ENCODE results near the gene U2AF2. TPM values are rescaled to one million over a fixed set of nuclear protein-coding genes. Genes with fewer than 3 reads are reported as not detected.

Gene U2AF2
- total and polyA plus RNA-seq, 12 donors = 58.9 to 243 (median 117) TPM

DNA sequence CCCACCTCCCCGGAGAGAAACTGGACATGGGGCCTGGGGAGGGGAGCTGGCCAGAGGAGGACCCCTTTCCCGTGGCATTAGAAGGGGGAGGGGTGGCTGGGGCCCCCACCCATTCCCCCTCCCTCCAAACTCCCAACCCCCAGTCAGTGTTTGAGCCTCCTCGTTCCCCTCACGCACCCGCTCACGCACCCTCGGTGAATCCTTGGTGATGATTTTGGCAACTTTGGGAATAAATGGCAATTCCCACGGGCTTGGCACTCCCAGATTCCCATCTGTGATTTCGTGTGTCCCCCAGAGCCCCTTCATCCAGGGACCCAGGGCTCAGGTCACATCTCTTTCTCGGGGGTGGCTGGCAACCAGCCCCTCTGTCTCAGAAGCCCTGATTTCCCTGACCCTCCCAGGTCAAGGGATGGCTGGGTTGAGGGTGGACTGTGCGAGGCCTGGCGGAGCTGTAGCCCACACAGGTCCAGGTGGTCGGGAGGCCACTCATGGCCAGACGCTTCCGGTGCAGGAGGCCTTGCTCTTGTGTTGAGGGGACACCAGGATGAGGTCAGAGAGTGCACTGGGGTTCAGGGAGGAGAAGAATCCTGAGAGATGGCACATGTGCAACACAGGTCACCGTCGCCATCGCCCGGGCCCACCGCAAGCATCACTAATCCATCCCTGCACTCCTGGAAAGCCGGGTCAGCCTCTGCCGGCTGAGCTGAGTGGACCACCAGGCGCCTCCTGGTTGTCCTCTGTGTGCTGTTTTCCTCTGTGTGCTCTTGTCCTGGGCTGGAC lies 40.9 kb downstream of the U2AF2 start:
- Histone ChIP-seq H3K9me3 (replicated peaks in 1 of 3) (no peaks in the 10 kb centered on the region), H3K27me3 (no peaks in the 10 kb centered on the region), H3K27ac (no peak overlapping the region), H3K36me3 (replicated peaks in 1 of 2) (peaks cover 0 to 80% of the 10 kb centered on the region in 2 donors), H3K4me1 (replicated peaks in 1 of 2) (no peaks in the 10 kb centered on the region), H3K4me3 (no peak overlapping the region)
- intact Hi-C loops (cut with DNase I) = no loop called here
- no peak for TF ChIP-seq POLR2A (IDR thresholded peaks at IDR 0.05)
- TF ChIP-seq CTCF (IDR thresholded peaks at IDR 0.05) = no peak
- 89 to 93% (median 90%) methylated on average over 10 to 23 of the region's 23 CpGs for WGBS, 4 donors
- peak in 1 of 7 donors; percentile 16 for DNase-seq

GRCh38 chr19:55696301-55697068 lies 41.6 kb downstream of the U2AF2 start:
- Histone ChIP-seq H3K9me3 (replicated peaks in 1 of 3) (no peaks in the 10 kb centered on the region), H3K4me1 (replicated peaks in 1 of 2) (no peaks in the 10 kb centered on the region), H3K27me3 (no peaks in the 10 kb centered on the region), H3K4me3 (no peak overlapping the region), H3K36me3 (replicated peaks in 1 of 2) (peaks cover 0 to 76% of the 10 kb centered on the region in 2 donors), H3K27ac (no peak overlapping the region)
- DNase-seq = peak in 1 of 7 donors; percentile 14
- intact Hi-C loops (cut with DNase I) = no loop called here
- TF ChIP-seq CTCF (IDR thresholded peaks at IDR 0.05) = no peak
- no peak for TF ChIP-seq POLR2A (IDR thresholded peaks at IDR 0.05)
- WGBS, 4 donors = 92 to 94% (median 93%) methylated on average over 10 to 20 of the region's 20 CpGs

DNA sequence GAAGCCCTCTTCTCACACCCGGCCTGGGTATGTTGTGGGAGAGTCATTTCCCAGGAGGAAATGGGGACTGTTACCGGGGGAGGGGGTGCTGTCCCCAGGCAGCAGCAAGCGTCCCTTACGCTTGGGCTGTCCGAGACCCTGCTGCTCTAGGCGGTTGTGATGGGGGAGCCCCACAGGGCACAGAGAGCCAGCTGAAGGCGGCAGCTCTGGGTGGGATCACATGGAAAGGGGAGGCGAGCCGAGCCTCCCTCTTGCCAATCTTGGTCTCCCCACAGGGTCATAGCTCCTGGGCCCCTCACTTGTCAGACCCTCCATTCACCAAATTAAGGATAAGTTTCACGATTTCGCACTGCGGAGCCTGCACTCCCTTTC lies 42.2 kb downstream of the U2AF2 start:
- no peak for DNase-seq
- no peak overlapping the region for H3K27ac ChIP-seq
- H3K36me3 ChIP-seq (replicated peaks in 1 of 2) = peaks cover 0 to 71% of the 10 kb centered on the region in 2 donors
- intact Hi-C loops (cut with DNase I) = no loop called here
- no peaks in the 10 kb centered on the region for H3K27me3 ChIP-seq
- no peaks in the 10 kb centered on the region for H3K4me1 ChIP-seq (replicated peaks in 1 of 2)
- TF ChIP-seq CTCF (IDR thresholded peaks at IDR 0.05) (no peak), POLR2A (IDR thresholded peaks at IDR 0.05) (no peak)
- 88 to 90% (median 90%) methylated on average over 10 to 12 of the region's 12 CpGs for WGBS, 4 donors
- no peak overlapping the region for H3K4me3 ChIP-seq
- no peaks in the 10 kb centered on the region for H3K9me3 ChIP-seq (replicated peaks in 1 of 3)

DNA sequence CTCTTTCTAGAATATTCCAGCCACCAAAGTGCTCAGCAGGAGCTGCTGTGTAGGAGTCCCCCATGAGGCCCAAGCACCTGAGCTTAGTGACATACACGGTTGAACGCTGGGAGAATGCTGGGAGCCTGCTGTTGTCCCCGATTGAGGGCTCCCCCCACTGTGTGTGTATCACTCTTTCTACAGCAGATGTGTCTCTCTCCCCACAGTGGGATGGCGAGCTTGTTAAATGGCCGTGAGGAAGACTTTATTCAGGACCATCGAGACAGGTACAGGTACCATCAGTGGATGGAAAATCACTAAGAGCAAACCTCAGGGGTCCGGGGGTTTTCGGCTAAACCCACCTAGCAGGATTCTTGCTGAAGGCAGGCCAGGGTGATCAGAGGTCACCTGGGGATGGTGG lies 42.9 kb downstream of the U2AF2 start:
- no peaks in the 10 kb centered on the region for H3K4me1 ChIP-seq (replicated peaks in 1 of 2)

More for the DNA sequence above, 42.9 kb downstream of the U2AF2 start:
- TF ChIP-seq CTCF (IDR thresholded peaks at IDR 0.05) (no peak), POLR2A (IDR thresholded peaks at IDR 0.05) (no peak)
- no peaks in the 10 kb centered on the region for H3K27me3 ChIP-seq
- intact Hi-C loops (cut with DNase I) = no loop called here
- H3K9me3 ChIP-seq (replicated peaks in 1 of 3) = no peaks in the 10 kb centered on the region
- no peak overlapping the region for H3K4me3 ChIP-seq
- WGBS, 4 donors = 86 to 95% (median 92%) methylated on average over 8 of the region's 8 CpGs
- peaks cover 0 to 64% of the 10 kb centered on the region in 2 donors for H3K36me3 ChIP-seq (replicated peaks in 1 of 2)
- no peak overlapping the region for H3K27ac ChIP-seq
- DNase-seq = peak in 2 of 7 donors; percentile 13 to 41
